HUDEP-2 (cell line): Measurements from ENCODE around the gene IL17RB.

ENCODE experiments used
- DNase-seq, 76 experiments: peaks; one replicate each; lab custom pipeline; 2025; ENCODE audit not compliant: unreplicated experiment in 76 of 76; lab: John Stamatoyannopoulos, UW

IL17RB gene

GRCh38 chr3:53846134-53846850 is at the start of gene IL17RB, which contains the start of gene CHDH:
Gene IL17RB, plus strand, starts transcription at chr3:53846568. Its CDS starts 21 bp downstream, at chr3:53846589.
Gene CHDH, minus strand, starts transcription at chr3:53846419. Its CDS starts 22,411 bp downstream, at chr3:53824008.
- DNase-seq: peak in 29 of 76 experiments; percentile 2 to 62 (median 22)

- no peak for DNase-seq
Measured at GRCh38 chr3:53798144-53798543, 48.2 kb upstream of the IL17RB start.

GRCh38 chr3:53799338-53799865 is 47.0 kb upstream of the IL17RB start:
- DNase-seq: no peak

- no peak for DNase-seq
Measured at GRCh38 chr3:53800041-53800906, 46.1 kb upstream of the IL17RB start.

GRCh38 chr3:53801319-53801718 is 45.0 kb upstream of the IL17RB start:
- DNase-seq: no peak

- DNase-seq: no peak
Measured at GRCh38 chr3:53802256-53802880, 44.0 kb upstream of the IL17RB start.

GRCh38 chr3:53803124-53803815 is 43.1 kb upstream of the IL17RB start:
- no peak for DNase-seq

- no peak for DNase-seq
Measured at GRCh38 chr3:53803816-53804695, 42.3 kb upstream of the IL17RB start.

GRCh38 chr3:53804697-53805462 is 41.5 kb upstream of the IL17RB start:
- DNase-seq: no peak

- no peak for DNase-seq
Measured at GRCh38 chr3:53805463-53806159, 40.8 kb upstream of the IL17RB start.

GRCh38 chr3:53806182-53807116 is 39.9 kb upstream of the IL17RB start:
- no peak for DNase-seq

GRCh38 chr3:53807117-53807810 is 39.1 kb upstream of the IL17RB start:
- no peak for DNase-seq

- DNase-seq: no peak
Measured at GRCh38 chr3:53808496-53808895, 37.9 kb upstream of the IL17RB start.

GRCh38 chr3:53809267-53809666 is 37.1 kb upstream of the IL17RB start:
- DNase-seq: no peak

- no peak for DNase-seq
Measured at GRCh38 chr3:53809764-53810400, 36.5 kb upstream of the IL17RB start.
